ENCODE measurements around the gene ITPRIPL1.
"Not testable (repeated sequence)": the region's sequence is repeated elsewhere in the genome, so short reads cannot be mapped to it uniquely, and the experiment has no call there.

The ITPRIPL1 gene, protein sequence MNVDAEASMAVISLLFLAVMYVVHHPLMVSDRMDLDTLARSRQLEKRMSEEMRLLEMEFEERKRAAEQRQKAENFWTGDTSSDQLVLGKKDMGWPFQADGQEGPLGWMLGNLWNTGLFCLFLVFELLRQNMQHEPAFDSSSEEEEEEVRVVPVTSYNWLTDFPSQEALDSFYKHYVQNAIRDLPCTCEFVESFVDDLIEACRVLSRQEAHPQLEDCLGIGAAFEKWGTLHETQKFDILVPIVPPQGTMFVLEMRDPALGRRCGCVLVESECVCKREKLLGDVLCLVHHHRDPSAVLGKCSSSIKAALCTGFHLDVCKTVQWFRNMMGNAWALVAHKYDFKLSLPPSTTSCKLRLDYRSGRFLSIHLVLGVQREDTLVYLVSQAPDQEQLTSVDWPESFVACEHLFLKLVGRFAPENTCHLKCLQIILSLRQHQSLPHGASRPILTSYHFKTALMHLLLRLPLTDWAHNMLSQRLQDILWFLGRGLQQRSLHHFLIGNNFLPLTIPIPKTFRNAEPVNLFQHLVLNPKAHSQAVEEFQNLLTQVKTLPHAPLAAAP

DNA sequence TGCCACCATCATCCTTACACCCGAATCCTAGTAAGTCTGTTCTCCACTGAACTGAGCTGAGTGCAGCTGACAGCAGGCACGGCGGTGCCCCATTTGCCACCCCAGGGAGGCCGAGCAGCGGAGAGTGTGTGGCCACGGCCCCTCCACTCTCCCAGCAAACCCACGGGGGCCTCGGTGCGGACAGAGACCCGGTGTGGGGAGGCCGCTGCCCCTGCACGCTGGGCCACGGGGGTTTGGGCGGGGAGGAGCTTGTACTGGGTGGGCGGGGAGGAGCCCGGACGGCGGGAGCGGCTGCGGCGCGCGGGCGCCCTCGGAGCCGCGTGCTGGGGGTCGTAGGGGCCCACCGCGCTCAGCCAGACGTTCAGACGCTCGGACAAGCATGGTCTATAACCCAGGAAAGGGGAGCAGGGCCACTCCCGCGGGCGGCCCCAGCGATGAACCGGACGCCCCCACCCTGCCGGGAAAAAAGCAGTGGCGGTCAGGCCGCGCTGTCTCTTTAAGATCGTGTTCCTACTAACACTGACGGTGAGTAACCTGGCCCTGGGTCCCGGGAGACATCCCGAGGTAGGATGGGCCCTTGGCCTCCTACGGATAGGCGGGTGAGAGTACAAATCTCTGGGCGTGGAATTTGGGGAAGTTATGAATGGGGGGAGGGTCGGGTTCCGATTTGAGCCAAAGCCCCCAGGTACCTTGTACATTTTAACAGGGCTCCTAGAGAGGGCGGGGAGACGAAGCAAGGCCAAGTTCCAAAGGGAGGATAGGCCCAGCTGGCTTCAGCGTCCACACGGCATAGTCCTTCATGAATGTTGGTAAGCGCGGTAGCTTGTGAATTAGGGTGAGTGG, at the start of gene ITPRIPL1:
ITPRIPL1 (plus strand) TSS at position 277 of the 843 bp plus-strand sequence; CDS start at position 800, 523 bp downstream.
- no peak for DNase-seq (ENCODE audit: low read depth, low spot score)

DNA sequence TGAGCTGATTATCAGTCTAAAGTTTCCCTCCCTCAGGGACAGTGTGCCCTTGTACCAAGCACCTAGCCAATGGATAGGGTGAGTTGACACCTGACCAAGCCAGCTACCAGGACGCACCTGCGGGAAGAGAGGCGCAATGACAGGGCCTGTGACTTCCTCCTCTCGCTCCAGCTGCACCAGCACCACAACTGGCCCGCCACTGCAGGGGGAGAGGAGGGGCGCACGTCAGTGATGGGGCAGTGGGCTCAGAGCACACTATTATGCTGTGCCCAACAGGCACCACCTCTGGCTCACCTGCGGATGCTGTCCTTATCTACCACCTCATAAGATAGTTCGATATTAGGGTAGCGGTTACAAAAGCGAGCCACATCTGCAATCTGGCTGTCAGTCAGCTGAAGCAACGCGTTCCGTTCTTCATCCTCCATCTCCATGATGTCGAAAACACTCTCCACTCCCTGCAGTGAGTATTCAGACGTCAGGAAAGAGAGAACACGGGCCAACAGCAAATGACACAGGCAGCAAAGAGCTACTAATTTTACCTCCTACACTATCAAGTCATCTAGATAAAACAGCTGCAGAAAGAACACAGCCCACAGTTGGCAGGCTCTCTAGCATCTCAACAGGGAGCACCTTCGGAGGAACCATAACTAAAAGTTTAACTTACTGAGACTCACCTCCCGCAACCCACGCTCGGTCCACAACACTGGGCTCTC, 48.2 kb upstream of the ITPRIPL1 start:
- no peak for DNase-seq (ENCODE audit: low read depth, low spot score)

DNA sequence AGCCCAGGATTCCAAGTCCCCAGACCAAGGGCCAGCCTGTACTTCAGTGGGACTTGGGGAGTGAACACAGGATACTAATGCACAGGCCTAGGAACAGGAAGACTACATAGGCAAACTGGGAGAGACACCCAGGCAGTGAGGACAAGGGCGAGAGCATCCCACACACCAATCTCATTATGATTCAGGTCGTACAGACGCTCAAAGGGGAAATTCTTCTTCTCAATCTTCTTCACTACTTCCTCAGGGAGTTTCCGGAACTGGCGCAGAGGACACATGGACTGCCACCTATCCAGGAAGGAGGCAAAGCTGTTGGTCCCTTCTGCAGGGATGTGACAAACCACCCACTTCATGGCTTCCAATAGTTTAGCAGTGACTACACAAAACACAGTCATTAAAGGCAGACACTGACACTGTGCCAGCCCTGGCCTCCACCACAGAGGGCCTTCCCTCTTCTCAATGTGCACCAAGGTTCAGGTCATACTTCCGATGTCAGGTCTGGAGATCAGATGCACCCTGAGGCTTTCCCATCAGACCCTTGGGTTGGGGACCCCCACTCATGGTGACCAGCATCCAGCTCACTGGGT, 37.8 kb upstream of the ITPRIPL1 start:
- no peak for DNase-seq (ENCODE audit: low read depth, low spot score)

DNA sequence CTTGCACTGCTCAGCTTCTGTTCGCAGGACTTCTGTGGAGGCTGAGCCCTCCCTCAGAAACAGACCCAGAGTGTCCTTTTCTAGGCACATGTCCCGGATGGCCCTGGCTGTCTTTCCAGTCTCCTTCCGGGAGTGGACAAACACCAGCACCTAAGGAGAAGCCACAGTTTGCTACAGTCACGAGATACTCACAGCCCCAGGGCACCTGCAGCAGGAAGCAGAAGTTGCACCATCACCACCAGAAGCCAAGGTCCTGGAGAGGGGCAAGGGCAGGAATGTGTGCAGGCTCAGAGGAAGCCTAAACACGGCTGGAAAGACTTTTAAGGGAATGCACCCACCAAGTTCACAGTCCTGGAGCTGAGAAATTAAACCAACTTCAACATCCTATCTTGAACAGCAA, 33.4 kb upstream of the ITPRIPL1 start:
- DNase-seq (ENCODE audit: low read depth, low spot score): no peak

DNA sequence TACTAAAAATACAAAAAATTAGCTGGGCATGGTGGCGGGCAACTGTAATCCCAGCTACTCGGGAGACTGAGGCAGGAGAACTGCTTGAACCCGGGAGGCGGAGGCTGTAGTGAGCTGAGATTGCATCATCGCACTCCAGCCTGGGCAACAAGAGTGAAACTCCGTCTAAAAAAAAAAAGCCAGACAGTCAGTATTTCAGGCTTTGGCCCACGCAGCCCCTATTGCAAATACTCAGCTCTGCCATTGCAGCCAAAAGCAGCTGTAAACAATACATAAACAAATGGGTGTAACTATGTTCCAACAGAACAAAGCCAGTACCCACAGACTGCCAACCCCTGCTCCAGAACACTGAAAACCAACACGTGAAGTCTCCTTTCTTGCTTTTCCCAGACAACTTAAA, 30.8 kb upstream of the ITPRIPL1 start:
- not testable (repeated sequence) for DNase-seq (ENCODE audit: low read depth, low spot score)

DNA sequence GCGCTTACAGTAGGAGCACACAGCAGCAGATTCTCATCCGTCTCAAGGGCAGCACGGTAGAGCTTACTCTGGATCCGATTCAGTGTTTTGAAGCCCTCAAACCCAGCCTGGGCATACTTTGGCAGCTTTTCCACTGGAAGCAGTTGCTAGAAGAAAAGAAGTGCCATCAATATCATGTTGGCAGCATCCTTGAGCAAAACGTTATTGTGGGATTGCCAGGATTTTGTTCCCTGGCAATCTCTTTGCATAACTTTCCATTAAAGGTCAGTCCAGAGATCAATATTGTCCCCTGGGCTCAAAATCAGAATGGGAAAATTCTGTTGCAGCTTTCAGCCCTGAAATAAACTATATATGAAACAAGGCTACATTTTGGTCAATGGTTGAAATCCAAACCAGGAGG, 28.2 kb upstream of the ITPRIPL1 start:
- DNase-seq (ENCODE audit: low read depth, low spot score): no peak

DNA sequence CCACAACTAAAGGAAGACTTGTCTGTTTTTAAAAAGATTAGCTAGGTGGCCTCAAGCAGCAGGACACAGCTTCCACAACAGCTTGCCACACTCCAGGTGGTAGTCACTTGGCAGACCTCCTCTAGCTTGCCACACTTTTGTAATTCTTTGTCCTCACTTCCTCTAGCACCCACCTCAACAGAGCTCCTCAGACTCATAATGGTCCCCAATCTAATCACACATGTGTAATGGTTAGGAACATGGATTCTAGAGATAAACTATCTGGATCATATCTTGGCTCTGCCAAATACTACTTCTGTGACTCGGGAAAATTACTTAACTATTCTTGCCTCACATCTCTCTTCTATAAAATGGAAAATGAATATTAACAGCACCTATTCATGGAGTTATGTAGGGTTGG, 23.3 kb upstream of the ITPRIPL1 start:
- DNase-seq (ENCODE audit: low read depth, low spot score): no peak

DNA sequence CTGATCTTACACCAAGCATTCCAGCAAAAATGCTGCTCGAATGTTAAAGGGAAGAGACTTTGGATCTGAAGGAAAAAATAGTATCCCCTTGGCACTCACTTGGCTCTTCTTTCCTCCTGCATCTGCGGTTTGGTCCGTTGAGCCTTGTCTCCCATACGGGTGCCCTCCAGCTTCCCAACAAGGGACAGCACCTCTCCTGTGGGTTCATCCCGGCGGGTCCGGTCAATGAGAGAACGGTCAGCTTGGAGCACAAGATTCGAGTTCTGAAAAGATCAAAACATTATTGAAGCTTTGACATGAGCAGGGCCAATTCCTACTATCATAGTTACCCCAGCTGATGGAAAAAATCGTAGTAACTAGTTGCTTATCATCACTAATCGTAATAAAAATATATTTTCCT, 20.5 kb upstream of the ITPRIPL1 start:
- DNase-seq (ENCODE audit: low read depth, low spot score): no peak

DNA sequence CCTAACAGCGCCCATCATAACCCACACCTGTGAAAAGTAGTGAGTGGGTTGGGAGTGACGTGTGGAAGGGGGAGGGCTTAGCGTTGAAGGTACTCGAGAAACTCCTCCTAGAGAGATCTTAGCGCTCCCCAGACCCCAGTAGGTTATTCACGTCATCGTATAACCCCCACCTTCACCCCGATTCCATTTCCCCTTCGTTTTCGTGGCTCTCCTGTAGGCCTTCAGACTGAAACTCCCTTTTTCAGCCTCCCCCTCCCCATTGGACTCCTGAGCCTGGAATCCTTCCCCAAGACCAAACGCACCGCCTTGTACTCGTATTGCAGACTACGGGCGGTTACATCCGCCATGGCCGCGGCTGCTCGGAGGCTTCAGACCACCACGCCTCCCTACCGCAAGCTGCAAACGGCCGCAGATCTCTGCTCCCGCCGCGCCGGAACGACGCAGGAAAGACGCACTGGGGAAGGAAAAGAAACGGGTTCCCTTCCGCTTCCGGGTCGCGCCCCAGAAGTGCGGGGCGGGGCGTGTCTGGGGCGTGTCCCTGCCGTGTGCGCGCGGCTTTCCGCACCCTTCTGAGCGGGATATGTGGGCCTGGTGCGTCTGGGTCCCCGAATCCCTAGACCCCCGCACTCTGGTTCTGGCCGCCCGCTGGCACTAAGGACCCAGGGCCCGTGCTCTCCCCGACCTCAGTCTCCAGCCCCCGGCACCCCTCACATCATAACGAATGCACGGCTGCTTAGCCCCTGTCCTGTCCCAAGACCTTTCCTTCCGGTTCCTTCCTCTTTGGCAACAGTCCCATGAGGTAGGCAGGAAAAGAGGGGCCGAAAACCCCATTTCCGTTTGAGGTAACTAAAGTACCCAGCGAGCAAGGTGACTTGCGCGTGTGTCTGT, 19.8 kb upstream of the ITPRIPL1 start, which contains the start of gene SNRNP200:
SNRNP200 (minus strand) TSS at position 456 of the 888 bp plus-strand sequence; CDS start at position 347, 109 bp downstream.
- peak; percentile 42 for DNase-seq (ENCODE audit: low read depth, low spot score)

DNA sequence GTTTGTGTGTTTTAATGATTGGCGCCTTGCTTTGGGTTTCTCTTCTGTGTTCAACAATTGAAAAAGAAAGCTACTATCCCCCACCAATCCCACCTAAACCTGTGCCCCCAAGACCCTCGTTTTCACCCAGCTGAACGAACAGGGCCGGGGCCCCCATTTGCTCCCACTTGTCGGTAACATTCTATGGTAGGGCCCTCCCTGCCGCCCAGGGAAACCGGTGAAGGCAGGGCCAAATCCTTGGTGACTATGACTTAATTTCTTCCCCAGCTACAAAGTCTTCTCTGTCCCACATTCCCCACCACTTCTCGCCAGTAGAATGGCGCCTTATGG, 19.2 kb upstream of the ITPRIPL1 start:
- DNase-seq (ENCODE audit: low read depth, low spot score): no peak

DNA sequence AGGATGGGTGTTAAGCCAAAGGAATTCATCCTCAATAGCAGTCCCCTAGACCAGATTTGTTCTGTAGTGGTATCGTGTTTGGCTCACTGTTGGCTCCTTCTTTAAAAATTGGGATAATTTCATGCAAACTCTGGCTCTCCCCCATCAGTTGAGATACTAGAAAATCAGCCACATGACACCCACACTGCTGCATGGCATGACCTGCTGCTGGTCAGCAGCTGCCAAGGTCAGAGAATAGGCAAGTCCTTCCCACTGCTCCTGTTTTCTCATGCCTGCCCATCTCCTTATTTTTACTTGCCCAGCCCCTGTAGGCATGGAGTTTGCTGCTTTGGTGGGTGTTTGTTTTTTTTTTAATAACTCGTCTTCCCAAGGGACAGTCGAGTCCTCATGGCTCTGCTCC, 18.7 kb upstream of the ITPRIPL1 start:
- DNase-seq (ENCODE audit: low read depth, low spot score): no peak

DNA sequence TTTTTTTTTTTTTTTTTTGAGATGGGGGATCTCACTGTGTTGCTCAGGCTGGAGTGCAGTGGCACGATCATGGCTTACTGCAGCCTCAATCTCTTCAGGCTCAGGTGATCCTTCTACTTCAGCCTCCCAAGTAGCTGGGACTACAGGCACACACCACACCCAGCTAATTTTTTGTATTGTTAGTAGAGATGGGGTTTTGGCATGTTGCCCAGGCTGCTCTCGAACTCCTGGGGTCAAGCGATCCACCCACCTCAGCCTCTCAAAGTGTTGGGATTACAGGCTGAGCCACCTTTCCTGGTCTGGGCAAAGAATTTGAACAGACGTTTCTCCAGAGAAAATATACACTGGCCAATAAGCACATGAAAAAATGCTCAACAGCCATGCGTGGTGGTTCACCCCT, 16.9 kb upstream of the ITPRIPL1 start:
- no peak for DNase-seq (ENCODE audit: low read depth, low spot score)

DNA sequence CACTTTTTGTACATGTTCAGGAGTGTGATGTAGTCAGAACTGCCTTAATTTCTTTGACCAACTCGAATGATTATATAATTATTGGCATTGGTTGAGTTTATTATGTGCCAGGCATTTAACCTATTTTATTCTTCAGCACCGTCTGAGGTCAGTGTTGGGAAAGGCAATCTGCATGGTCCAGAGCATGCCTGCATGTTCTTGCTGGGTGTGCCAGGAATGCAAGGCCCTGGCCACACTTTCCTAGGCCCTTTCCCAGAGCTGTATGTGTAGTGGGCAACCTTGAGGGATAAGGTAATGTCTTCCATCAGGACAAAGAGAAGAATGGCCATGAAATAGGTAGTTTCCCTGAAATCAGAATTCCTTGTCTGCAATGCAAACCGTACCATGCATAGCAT, 10.1 kb upstream of the ITPRIPL1 start:
- DNase-seq (ENCODE audit: low read depth, low spot score): no peak

DNA sequence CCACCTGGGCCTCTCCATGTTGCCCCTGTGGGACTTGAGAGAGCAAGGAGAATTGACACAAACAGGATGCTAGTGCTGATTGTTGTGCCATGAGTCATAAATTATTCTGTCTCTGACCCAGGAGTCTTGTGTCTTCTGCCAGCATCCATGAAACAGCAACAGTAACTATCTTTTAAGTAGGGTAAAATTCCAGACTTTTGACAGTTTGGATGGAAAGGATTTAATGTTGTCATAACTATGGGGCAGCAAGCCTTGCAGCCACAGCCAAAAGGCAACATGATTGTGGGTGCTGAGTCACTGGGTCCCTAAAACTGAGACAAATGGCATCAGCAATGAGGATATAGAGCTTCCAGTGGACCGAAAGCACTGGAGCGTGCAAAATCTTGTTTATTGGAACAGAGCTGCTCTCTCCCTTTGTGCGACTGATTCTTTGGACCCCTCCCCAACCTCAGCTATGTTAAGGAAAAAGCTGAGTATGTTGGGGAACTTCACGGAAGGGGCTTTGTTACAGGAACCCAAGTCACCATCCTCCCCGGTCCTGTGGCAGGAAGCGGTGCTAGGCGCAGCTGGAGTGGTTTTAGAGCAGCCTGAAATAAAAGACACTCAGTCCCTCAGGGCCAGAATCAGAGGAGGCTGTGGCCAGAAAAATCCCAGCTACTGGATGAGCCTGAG, 9.6 kb upstream of the ITPRIPL1 start:
- no peak for DNase-seq (ENCODE audit: low read depth, low spot score)

DNA sequence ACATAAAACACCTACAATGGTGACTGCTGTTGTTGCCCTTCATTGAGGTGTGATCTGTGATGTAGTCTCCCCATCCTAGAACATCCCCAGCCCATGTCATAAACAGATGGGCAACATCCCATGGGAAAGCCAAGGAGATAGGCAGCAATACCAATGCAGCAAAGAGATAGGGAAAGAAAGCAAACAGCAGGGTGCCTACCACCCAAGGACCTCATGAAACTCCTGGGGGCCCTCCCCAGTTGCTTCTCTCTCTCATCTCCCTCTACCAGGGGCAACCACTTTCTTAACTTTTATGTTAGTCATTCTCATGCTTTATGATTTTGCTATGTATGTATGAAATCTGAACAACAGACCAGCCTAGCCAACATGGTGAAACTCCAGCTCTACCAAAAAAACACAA, 8.1 kb upstream of the ITPRIPL1 start:
- no peak for DNase-seq (ENCODE audit: low read depth, low spot score)

DNA sequence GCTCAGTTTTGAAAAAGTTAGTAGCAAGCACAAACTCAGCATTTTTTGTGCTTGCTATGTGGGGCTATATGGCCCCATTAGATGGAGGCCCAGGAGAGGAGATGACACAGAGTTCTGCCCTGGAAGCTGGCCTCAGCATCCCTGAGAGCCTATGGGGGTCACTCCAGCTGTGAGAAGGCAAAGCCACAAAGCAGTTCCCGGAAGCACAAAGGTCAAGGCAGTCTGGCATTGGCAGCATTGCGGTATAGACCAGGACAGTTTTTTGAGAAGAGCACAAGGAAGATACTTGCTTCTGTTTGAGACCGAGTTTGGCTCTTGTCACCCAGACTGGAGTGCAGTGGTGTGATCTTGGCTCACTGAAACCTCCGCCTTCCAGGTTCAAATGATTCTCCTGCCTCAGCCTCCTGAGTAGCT, 7.5 kb upstream of the ITPRIPL1 start:
- DNase-seq (ENCODE audit: low read depth, low spot score): no peak

DNA sequence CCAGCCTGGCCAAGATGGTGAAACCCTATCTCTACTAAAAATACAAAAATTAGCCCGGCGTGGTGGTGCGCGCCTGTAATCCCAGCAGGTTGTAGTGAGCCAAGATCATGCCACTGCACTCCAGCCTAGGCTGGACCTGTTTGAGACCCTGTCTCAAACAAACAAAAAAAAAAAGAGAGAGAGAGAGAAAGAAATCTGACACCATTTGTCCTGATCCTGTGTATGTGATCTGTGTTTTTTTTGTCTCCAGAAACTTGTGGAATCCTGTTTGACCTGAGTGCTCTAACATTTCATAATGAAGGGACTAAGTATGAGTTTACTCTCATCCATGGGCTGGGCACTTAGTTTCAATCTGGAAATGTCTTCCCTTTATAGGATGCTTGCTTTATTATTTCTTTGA, 6.4 kb upstream of the ITPRIPL1 start:
- DNase-seq (ENCODE audit: low read depth, low spot score): no peak

DNA sequence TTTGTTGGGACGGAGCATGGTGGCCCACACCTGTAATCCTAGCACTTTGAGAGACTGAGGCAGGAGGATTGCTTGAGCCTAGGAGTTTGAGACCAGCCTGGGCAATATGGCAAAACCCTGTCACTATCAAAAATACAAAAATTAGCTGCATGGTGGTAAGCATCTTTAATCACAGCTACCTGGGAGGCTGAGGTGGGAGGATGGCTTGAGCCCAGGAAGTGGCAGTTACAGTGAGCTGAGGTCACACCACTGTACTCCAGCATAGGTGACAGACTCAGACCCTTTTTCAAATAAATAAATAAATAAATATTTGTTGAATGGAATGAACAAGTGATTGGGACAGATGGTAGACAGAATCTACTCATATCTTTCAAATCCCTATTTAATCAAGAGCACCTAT, 5.7 kb upstream of the ITPRIPL1 start:
- no peak for DNase-seq (ENCODE audit: low read depth, low spot score)

DNA sequence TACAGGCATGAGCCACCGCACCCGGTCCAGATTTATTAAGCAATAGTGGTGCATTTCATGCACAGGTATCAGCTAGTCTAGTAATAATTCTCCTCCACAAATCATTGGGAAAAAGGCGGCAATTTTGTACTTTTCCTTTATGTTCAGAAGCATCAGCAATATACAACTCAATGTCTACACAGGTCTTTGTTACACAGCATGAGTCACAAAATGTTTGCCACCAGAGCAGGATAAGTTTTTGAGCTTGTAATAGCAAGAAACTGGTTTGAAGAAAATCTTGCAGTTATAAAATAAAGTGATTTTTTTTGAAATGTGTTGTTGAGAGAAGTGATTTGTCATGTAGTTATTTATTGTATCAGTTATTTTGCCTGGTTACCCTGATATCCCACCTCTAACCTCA, 4.8 kb upstream of the ITPRIPL1 start:
- DNase-seq (ENCODE audit: low read depth, low spot score): no peak

Data from iPS DF 19.7 (cell line).